ENCODE results near the gene RECK. TPM values are rescaled to one million over a fixed set of nuclear protein-coding genes. Genes with fewer than 3 reads are reported as not detected.
A peak's percentile ranks its signal among the peaks of the same experiment; 100 is the strongest.

RECK gene
- total RNA-seq, 4 donors from 2014 or later: 15.6 to 24.1 (median 18.7) TPM

DNA sequence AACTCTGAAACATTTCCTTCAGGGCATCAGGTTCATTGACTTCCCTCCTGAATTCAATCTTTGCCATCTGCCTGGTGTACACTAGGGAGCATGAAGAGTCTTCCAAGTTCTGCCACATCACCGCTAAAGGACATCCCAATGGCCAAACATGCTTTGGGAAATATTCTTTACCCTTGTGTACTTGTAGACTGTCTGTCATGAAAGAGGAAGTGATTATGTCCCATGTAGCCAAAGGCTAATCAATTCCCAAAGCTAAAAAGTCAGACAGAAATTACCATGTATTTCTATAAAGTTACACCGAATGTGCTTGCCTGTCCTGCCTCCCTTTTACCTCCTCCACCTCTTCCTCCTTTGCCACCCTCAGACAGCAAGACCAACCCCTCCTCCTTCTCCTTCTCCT lies 28.9 kb upstream of the RECK start:
- no peaks in the 10 kb centered on the region for H3K36me3 ChIP-seq
- H3K4me1 ChIP-seq: no peaks in the 10 kb centered on the region
- H3K27ac ChIP-seq: no peak overlapping the region
- peaks cover 0 to 7% (median 0%) of the 10 kb centered on the region in 4 donors for H3K9me3 ChIP-seq
- TF ChIP-seq POLR2A (IDR thresholded peaks at IDR 0.05) (no peak), EP300 (IDR thresholded peaks at IDR 0.05) (no peak)
- TF ChIP-seq, protein P1, sequence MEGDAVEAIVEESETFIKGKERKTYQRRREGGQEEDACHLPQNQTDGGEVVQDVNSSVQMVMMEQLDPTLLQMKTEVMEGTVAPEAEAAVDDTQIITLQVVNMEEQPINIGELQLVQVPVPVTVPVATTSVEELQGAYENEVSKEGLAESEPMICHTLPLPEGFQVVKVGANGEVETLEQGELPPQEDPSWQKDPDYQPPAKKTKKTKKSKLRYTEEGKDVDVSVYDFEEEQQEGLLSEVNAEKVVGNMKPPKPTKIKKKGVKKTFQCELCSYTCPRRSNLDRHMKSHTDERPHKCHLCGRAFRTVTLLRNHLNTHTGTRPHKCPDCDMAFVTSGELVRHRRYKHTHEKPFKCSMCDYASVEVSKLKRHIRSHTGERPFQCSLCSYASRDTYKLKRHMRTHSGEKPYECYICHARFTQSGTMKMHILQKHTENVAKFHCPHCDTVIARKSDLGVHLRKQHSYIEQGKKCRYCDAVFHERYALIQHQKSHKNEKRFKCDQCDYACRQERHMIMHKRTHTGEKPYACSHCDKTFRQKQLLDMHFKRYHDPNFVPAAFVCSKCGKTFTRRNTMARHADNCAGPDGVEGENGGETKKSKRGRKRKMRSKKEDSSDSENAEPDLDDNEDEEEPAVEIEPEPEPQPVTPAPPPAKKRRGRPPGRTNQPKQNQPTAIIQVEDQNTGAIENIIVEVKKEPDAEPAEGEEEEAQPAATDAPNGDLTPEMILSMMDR (IDR thresholded peaks at IDR 0.05): no peak
- H3K4me3 ChIP-seq: no peak overlapping the region
- H3K27me3 ChIP-seq: no peaks in the 10 kb centered on the region
- 92 to 97% methylated on average over 2 of the region's 2 CpGs for WGBS, 2 donors
- DNase-seq (ENCODE audit: low spot score in 2 of 2): no peak

DNA sequence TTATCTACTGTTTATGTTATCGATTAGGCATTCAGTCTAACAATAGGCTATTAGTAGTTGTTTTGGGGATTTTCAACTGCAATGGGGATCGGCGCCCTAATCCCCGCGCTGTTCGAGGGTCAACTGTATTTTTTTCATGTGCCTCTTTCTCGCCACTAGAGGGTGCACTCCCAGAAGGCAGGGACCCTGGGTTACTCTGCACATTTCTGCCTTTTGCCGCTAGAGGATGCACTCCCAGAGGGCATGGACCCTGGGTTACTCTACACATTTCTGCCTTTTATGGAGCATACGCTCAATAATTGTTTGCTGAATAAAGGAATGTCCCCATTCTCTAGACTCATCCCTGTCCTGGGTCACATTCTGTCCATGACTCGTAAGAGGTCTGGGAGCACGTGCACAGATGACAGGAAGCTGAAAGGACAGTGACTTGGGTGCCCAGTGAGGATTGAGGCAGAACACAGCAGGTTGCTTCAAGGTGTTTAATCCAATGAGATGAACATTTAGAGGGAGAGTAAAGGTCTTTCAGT lies 27.9 kb upstream of the RECK start:
- TF ChIP-seq EP300 (IDR thresholded peaks at IDR 0.05) (peak in 1 of 2 donors; percentile 34), POLR2A (IDR thresholded peaks at IDR 0.05) (no peak)
- TF ChIP-seq, protein P1 (IDR thresholded peaks at IDR 0.05): peak; percentile 72 to 99 (median 91)
- peak; percentile 25 to 64 for DNase-seq (ENCODE audit: low spot score in 2 of 2)
- WGBS, 2 donors: 9% methylated on average over 11 of the region's 11 CpGs
- Histone ChIP-seq H3K36me3 (no peaks in the 10 kb centered on the region), H3K9me3 (peaks cover 0 to 7% (median 0%) of the 10 kb centered on the region in 4 donors), H3K27ac (no peak overlapping the region), H3K4me3 (no peak overlapping the region), H3K27me3 (no peaks in the 10 kb centered on the region), H3K4me1 (no peaks in the 10 kb centered on the region)

DNA sequence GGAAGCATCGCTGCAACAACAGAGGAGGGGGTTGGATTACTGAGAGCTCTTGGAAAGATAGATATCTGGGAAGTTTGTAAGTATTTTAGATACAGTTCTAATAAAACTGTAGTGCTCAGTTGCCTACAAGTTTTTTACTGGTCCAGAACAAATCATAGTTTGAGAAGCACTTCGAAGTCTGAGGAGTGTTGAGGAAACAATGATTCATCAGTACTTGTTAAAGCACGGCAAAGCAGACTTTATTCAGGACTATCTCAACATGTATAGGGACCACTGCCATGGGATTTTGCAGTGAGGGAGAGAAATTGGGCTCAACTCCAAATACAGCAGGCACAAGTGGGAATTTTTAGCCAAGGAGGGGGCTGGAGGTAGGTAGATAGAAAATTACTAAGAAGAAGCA lies 25.3 kb upstream of the RECK start:
- TF ChIP-seq, protein P1 (IDR thresholded peaks at IDR 0.05): no peak
- TF ChIP-seq POLR2A (IDR thresholded peaks at IDR 0.05) (no peak), EP300 (IDR thresholded peaks at IDR 0.05) (no peak)
- WGBS, 2 donors: 63 to 68% methylated on average over 3 of the region's 3 CpGs
- Histone ChIP-seq H3K27ac (no peak overlapping the region), H3K4me1 (no peaks in the 10 kb centered on the region), H3K9me3 (peaks cover 0 to 1% (median 0%) of the 10 kb centered on the region in 4 donors), H3K4me3 (no peak overlapping the region), H3K27me3 (no peaks in the 10 kb centered on the region), H3K36me3 (no peaks in the 10 kb centered on the region)
- no peak for DNase-seq (ENCODE audit: low spot score in 2 of 2)

DNA sequence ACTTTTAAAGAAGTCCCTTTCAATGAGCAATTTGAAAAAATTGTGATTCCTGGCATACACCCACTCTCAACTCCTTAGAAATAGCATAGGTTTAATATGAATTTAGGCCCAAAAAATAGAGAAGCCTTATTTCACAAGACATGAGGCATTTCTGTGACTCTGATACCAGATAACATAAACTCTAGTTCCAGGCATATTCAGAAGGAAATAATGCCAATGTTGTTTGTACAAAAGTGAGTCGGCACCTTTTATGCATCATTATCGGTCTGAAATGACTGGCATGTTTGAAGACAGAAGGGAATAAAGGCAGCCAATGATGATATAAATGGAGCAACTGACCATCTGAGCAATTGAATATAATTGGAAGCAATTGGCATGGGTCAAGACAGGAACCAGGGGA lies 19.4 kb upstream of the RECK start:
- no peak for DNase-seq (ENCODE audit: low spot score in 2 of 2)
- Histone ChIP-seq H3K4me1 (no peaks in the 10 kb centered on the region), H3K9me3 (no peaks in the 10 kb centered on the region), H3K27me3 (no peaks in the 10 kb centered on the region), H3K4me3 (no peak overlapping the region), H3K36me3 (no peaks in the 10 kb centered on the region), H3K27ac (no peak overlapping the region)
- 80 to 81% methylated on average over 2 of the region's 2 CpGs for WGBS, 2 donors
- no peak for TF ChIP-seq EP300 (IDR thresholded peaks at IDR 0.05)
- TF ChIP-seq, protein P1 (IDR thresholded peaks at IDR 0.05): no peak
- TF ChIP-seq POLR2A (IDR thresholded peaks at IDR 0.05): no peak

DNA sequence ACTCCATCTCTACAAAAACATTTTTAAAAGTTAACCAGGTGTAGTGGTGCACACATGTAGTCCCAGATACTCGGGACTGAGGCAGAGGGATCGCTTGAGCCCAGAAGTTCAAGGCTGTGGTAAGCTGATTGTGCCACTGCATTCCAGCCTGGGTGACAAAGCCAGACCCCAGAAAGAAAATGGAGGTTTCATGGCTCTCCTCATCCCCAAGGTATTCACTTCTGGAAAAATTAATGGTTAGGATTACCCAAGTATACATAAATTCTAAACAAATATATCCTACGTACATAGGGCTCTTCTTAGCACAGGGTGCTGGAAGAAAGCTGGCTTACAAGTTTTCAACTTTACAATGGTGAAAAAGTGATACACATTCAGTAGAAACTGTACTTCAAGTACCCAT lies 18.6 kb upstream of the RECK start:
- TF ChIP-seq, protein P1 (IDR thresholded peaks at IDR 0.05): no peak
- TF ChIP-seq EP300 (IDR thresholded peaks at IDR 0.05): no peak
- TF ChIP-seq POLR2A (IDR thresholded peaks at IDR 0.05): no peak
- H3K27me3 ChIP-seq: no peaks in the 10 kb centered on the region
- H3K27ac ChIP-seq: no peak overlapping the region
- H3K4me3 ChIP-seq: no peak overlapping the region
- no peaks in the 10 kb centered on the region for H3K4me1 ChIP-seq
- DNase-seq (ENCODE audit: low spot score in 2 of 2): no peak
- H3K9me3 ChIP-seq: no peaks in the 10 kb centered on the region
- no peaks in the 10 kb centered on the region for H3K36me3 ChIP-seq
- WGBS, 2 donors: 95 to 96% methylated on average over 3 of the region's 3 CpGs

Data from tibial nerve (tissue), 4 donors.